Occipital lobe (tissue), 1 donor: ENCODE results near the gene TSPAN16. TPM values are rescaled to one million over a fixed set of nuclear protein-coding genes. Genes with fewer than 3 reads are reported as not detected.

Experiments
- total RNA-seq: library from RNA; depleted of rRNA; stranded (reverse); fragments of >200 nt; gene quantifications from one replicate; pipeline ENCODE4 v1.2.3, GENCODE V29; 2014

Gene TSPAN16
- total RNA-seq, 1 donor from 2014 or later, result not detected

Other genes with a start within 250 kb of the TSPAN16 start
- 19.5 TPM for gene LDLR, start 206.7 kb upstream of the TSPAN16 start, total RNA-seq
- gene SPC24, start 140.4 kb upstream of the TSPAN16 start, total RNA-seq, result 6.4 TPM
- 10.6 TPM for gene KANK2, start 98.6 kb upstream of the TSPAN16 start, total RNA-seq
- gene ANGPTL8, start 56.5 kb upstream of the TSPAN16 start, total RNA-seq, result not detected
- 1.7 TPM for gene DOCK6, start 33.6 kb upstream of the TSPAN16 start, total RNA-seq
- 24.0 TPM for gene RAB3D, start 43.5 kb downstream of the TSPAN16 start, total RNA-seq
- 28.7 TPM for gene TMEM205, start 50.1 kb downstream of the TSPAN16 start, total RNA-seq
- 2.3 TPM for gene CCDC159, start 50.4 kb downstream of the TSPAN16 start, total RNA-seq
- gene PLPPR2, start 59.3 kb downstream of the TSPAN16 start, total RNA-seq, result 28.2 TPM
- 1.6 TPM for gene SWSAP1, start 78.5 kb downstream of the TSPAN16 start, total RNA-seq
- gene EPOR, start 88.2 kb downstream of the TSPAN16 start, total RNA-seq, result 4.8 TPM
- not detected for gene RGL3, start 123.2 kb downstream of the TSPAN16 start, total RNA-seq
- gene ODAD3, start 139.0 kb downstream of the TSPAN16 start, total RNA-seq, result 0.47 TPM
- gene PRKCSH, start 139.5 kb downstream of the TSPAN16 start, total RNA-seq, result 60.2 TPM
- 105 TPM for gene ELAVL3, start 184.9 kb downstream of the TSPAN16 start, total RNA-seq
- 8.3 TPM for gene ZNF653, start 209.7 kb downstream of the TSPAN16 start, total RNA-seq
- gene ECSIT, start 233.0 kb downstream of the TSPAN16 start, total RNA-seq, result 25.3 TPM
- not detected for gene CNN1, start 242.7 kb downstream of the TSPAN16 start, total RNA-seq